Endothelial cell of umbilical vein (primary cell): ENCODE results near the gene PRDM16. TPM values are rescaled to one million over a fixed set of nuclear protein-coding genes. Genes with fewer than 3 reads are reported as not detected.

Experiments
- BruUV-seq: library from RNA; stranded (reverse); fragments of 400-500 nt; replicated peaks from 2 replicates; lab custom pipeline; 2021; lab: Mats Ljungman, UMichigan
- CTCF ChIA-PET: fragments of 300-600, 350-600 bp; sonication (Branson Sonifier 250); formaldehyde crosslinking; loops from one replicate; lab custom pipeline; 2021; ENCODE audit warnings: antibody characterized with exemption, inconsistent platforms; lab: Charles Lee
- POLR2A ChIA-PET: fragments of 300-600, 350-600 bp; sonication (Branson Sonifier 250); formaldehyde crosslinking; loops from one replicate; lab custom pipeline; 2021; ENCODE audit warnings: antibody characterized with exemption, inconsistent platforms; lab: Charles Lee
- DNase-seq: peaks from one replicate; pipeline ENCODE4 v3.0.0-alpha.2; 2011; ENCODE audit warnings: low read depth, low spot score
- FAIRE-seq: peaks from 2 replicates; lab custom pipeline; 2011; peaks lifted over from hg19 to GRCh38; lab: Jason Lieb, UNC
- H2AFZ ChIP-seq: 2 replicates; pipeline ENCODE4 v1.6.0; 2012; ENCODE audit warnings: low read depth, low read length, control low read depth, inconsistent platforms
- H3K27ac ChIP-seq: 2 replicates; pipeline ENCODE4 v1.5.1; 2011; ENCODE audit warnings: low read depth, mild to moderate bottlenecking, control low read depth, low read length, moderate library complexity; ENCODE audit not compliant: insufficient read depth
- H3K27me3 ChIP-seq, 2 experiments: 2 replicates each; pipeline versions ENCODE4 v1.6.0 to v1.6.1; 2011; ENCODE audit warnings: low read length in 2 of 2, mixed read lengths in 1 of 2; ENCODE audit not compliant: control insufficient read depth in 2 of 2, insufficient read depth in 2 of 2
- H3K36me3 ChIP-seq, 2 experiments: 2 replicates in 1 of 2; 3 replicates in 1 of 2; pipeline ENCODE4 v1.5.1; 2011; ENCODE audit warnings: low read length in 2 of 2, mild to moderate bottlenecking in 1 of 2, moderate library complexity in 1 of 2; ENCODE audit not compliant: control insufficient read depth in 2 of 2, insufficient read depth in 2 of 2; ENCODE audit errors: extremely low read depth in 1 of 2
- H3K4me1 ChIP-seq: 3 replicates; pipeline ENCODE4 v1.5.1; 2011; ENCODE audit warnings: mild to moderate bottlenecking, low read length; ENCODE audit not compliant: control insufficient read depth, insufficient read depth; ENCODE audit errors: extremely low read depth
- H3K4me2 ChIP-seq: 2 replicates; pipeline ENCODE4 v1.6.1; 2011; ENCODE audit warnings: low read length, control low read depth, mixed read lengths; ENCODE audit not compliant: insufficient read depth
- H3K4me3 ChIP-seq, 3 experiments: fragments of 200-600 bp in 1 of 3; sonication (generic), shearing (Covaris generic) in 1 of 3; replicated peaks in 1 of 3; 2 replicates each; pipeline ENCODE4 v1.5.1; 2011 to 2016; ENCODE audit warnings: control low read depth in 3 of 3, low read length in 3 of 3, mild to moderate bottlenecking in 2 of 3, inconsistent platforms in 1 of 3, low read depth in 1 of 3, moderate library complexity in 1 of 3; ENCODE audit not compliant: insufficient read depth in 1 of 3
- H3K79me2 ChIP-seq: 2 replicates; pipeline ENCODE4 v1.6.0; 2012; ENCODE audit warnings: low read length, inconsistent platforms; ENCODE audit not compliant: control insufficient read depth, insufficient read depth
- H3K9ac ChIP-seq: replicated peaks from 2 replicates; pipeline ENCODE3; 2011; ENCODE audit warnings: low read length, control low read depth; ENCODE audit not compliant: insufficient read depth; ENCODE audit errors: extremely low read depth
- H3K9me1 ChIP-seq: replicated peaks from 3 replicates; pipeline ENCODE4 v1.6.0; 2011; ENCODE audit warnings: mild to moderate bottlenecking, low read length; ENCODE audit not compliant: control insufficient read depth, insufficient read depth; ENCODE audit errors: extremely low read depth
- H3K9me3 ChIP-seq: replicated peaks from 2 replicates; pipeline ENCODE4 v1.5.1; 2012; ENCODE audit warnings: low read length, inconsistent platforms; ENCODE audit not compliant: control insufficient read depth, insufficient read depth
- H4K20me1 ChIP-seq: replicated peaks from 2 replicates; pipeline ENCODE3; 2011; ENCODE audit warnings: mild to moderate bottlenecking, low read length; ENCODE audit not compliant: control insufficient read depth, insufficient read depth; ENCODE audit errors: extremely low read depth
- CTCF ChIP-seq, 2 donors: IDR thresholded peaks; 1 replicate in 1 of 2; 2 replicates in 1 of 2; pipeline ENCODE4 v1.5.1; 2011; ENCODE audit warnings: low read length in 2 of 2, mild to moderate bottlenecking in 2 of 2, moderate library complexity in 2 of 2, control low read depth in 1 of 2, inconsistent platforms in 1 of 2, low read depth in 1 of 2; ENCODE audit not compliant: insufficient read depth in 1 of 2; ENCODE audit errors: extremely low read depth in 1 of 2
- EZH2 ChIP-seq: IDR thresholded peaks from 2 replicates; pipeline ENCODE4 v1.6.1; 2012; ENCODE audit warnings: borderline replicate concordance, low read depth, mild to moderate bottlenecking, moderate library complexity, low read length, inconsistent platforms; ENCODE audit not compliant: severe bottlenecking
- FOS ChIP-seq: IDR thresholded peaks from 2 replicates; pipeline ENCODE4 v1.6.1; 2011; ENCODE audit warnings: mild to moderate bottlenecking, low read length, moderate library complexity, borderline replicate concordance; ENCODE audit not compliant: insufficient read depth
- GATA2 ChIP-seq: IDR thresholded peaks from 2 replicates; pipeline ENCODE4 v1.7.0; 2011; ENCODE audit warnings: low read depth, mild to moderate bottlenecking, moderate library complexity, mixed read lengths, low read length; ENCODE audit not compliant: insufficient read length, insufficient read depth
- JUN ChIP-seq: IDR thresholded peaks from 2 replicates; pipeline ENCODE4 v1.6.1; 2011; ENCODE audit warnings: borderline replicate concordance, low read depth; ENCODE audit not compliant: insufficient read length, insufficient read depth
- MAX ChIP-seq: IDR thresholded peaks from 2 replicates; pipeline ENCODE4 v1.6.1; 2011; ENCODE audit not compliant: insufficient read depth, insufficient read length
- MYC ChIP-seq: IDR thresholded peaks from one replicate; pipeline ENCODE4 v1.6.1; 2011; ENCODE audit warnings: mild to moderate bottlenecking, low read depth, low read length
- POLR2A ChIP-seq: IDR thresholded peaks from 2 replicates; pipeline ENCODE4 v1.6.1; 2012; ENCODE audit warnings: low read depth, mild to moderate bottlenecking, control low read depth, low read length
- POLR2AphosphoS5 ChIP-seq: IDR thresholded peaks from 2 replicates; pipeline ENCODE4 v1.6.1; 2012; ENCODE audit warnings: low read depth, mild to moderate bottlenecking, control low read depth, low read length, moderate library complexity; ENCODE audit not compliant: insufficient read depth
- dilution Hi-C: fragments of 300-500 bp; cut with MboI; formaldehyde crosslinking; loops from one replicate; pipeline ENCODE4 v1.15.0; 2019; ENCODE audit warnings: low sequenced_read_pairs; ENCODE audit not compliant: extremely low pct_ligation_motif_present
- intact Hi-C: fragments of 100-400 bp; cut with micrococcal nuclease; formaldehyde crosslinking; loops from one replicate; pipeline ENCODE4 v1.10.0; 2022
- polyA plus RNA-seq, 4 experiments: library from polyadenylated mRNA; depleted of rRNA in 3 of 4; stranded (reverse) in 3 of 4; unstranded in 1 of 4; fragments of >200 nt; gene quantifications; 2 replicates each; pipeline versions ENCODE4 v1.2.1 to v1.2.3, GENCODE V29; 2011 to 2012; ENCODE audit warnings: missing spikeins in 1 of 4
- total RNA-seq: library from RNA; stranded (reverse); gene quantifications from 2 replicates; pipeline ENCODE4 v1.2.3, GENCODE V29; 2021

PRDM16 gene
- total and polyA plus RNA-seq, 2 donors (not counting 3 experiments of a cell fraction or from before 2014, with no cell fraction given): not detected

GRCh38 chr1:3379934-3380333 lies 310.9 kb downstream of the PRDM16 start:
- H2AFZ ChIP-seq: no peak overlapping the region
- no peak overlapping the region for H3K4me2 ChIP-seq
- no peak for FAIRE-seq
- H3K9ac ChIP-seq: no peak overlapping the region
- no peaks in the 10 kb centered on the region for H4K20me1 ChIP-seq
- no peaks in the 10 kb centered on the region for H3K79me2 ChIP-seq
- ChIA-PET CTCF (no interaction called here), POLR2A (no interaction called here)
- H3K36me3 ChIP-seq: no peaks in the 10 kb centered on the region
- TF ChIP-seq CTCF (IDR thresholded peaks at IDR 0.05; ENCODE audit: extremely low read depth in 1 of 2, insufficient read depth in 1 of 2, low read depth in 1 of 2, low read length in 2 of 2) (no peak), POLR2A (no peak), POLR2AphosphoS5 (no peak), EZH2 (no peak), JUN (no peak), FOS (no peak), MYC (no peak), GATA2 (no peak), MAX (no peak)
- H3K4me1 ChIP-seq: no peaks in the 10 kb centered on the region
- H3K4me3 ChIP-seq: no peak overlapping the region
- BruUV-seq: no TSS peak
- dilution Hi-C loops: no loop called here
- H3K9me3 ChIP-seq: no peaks in the 10 kb centered on the region
- H3K27ac ChIP-seq: no peak overlapping the region
- intact Hi-C loops: no loop called here
- DNase-seq: no peak
- H3K27me3 ChIP-seq: no peaks in the 10 kb centered on the region
- H3K9me1 ChIP-seq: no peaks in the 10 kb centered on the region
